T47D (cell line): ENCODE results near the gene ZCCHC7.

Experiments
- DNase-seq, 2 experiments: peaks; one replicate each; pipeline versions ENCODE4 v3.0.0 to v3.0.0-alpha.2; 2011 to 2012; ENCODE audit warnings: low read depth in 1 of 2, low spot score in 1 of 2
- JUND ChIP-seq: IDR thresholded peaks from 2 replicates; pipeline ENCODE4 v1.6.1; 2012; ENCODE audit warnings: low read depth
- in situ Hi-C: cut with HindIII; loops from 2 replicates; pipeline ENCODE4 v1.10.0; 2016; ENCODE audit warnings: low sequenced_read_pairs, low pct_unique_long_range_greater_than_20kb

Gene ZCCHC7

GRCh38 chr9:37340961-37341360 is 220.6 kb downstream of the ZCCHC7 start:
- in situ Hi-C loops, result no loop called here
- TF ChIP-seq JUND, result no peak
- DNase-seq, result no peak

DNA sequence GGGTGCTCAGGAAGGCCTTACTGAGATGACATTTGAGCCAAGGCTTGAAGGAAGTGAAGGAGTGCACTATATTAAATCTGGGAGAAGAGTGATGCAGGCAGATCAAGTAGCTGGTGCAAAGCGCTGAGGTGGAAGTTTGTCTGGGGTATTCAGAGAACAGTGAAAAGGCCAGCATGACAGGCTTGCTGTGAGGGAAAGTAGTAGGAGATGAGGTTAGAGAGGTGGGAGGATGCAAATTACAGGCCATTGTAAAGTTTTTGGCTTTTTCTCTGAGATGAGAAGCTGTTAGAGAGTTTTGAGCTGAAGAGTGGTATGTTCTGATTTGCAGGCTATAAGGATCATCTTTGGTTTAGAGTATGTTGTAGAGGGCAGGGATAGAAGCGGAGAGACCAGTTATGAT is 221.3 kb downstream of the ZCCHC7 start:
- TF ChIP-seq JUND, result no peak
- no peak for DNase-seq
- in situ Hi-C loops, result no loop called here

DNA sequence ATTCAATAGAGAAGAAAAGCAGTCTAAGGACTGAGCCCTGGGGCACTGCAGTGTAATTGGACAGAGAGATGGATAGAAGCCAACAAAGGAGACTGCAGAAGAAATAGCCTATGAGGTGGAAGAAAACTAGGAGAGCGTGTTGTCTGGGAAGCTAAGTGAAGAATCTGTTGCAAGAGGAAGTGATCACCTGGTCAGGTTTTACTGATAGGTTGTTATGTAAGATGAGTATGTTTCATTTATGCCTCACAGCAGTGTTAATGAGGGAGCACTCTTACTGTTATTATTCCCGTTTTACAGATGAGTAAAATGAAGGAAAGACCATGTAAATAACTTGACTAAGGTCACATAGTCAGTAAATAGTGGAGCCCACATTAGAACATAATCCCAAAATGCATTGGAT is 222.1 kb downstream of the ZCCHC7 start:
- peak in 1 of 2 experiments; percentile 10 for DNase-seq
- TF ChIP-seq JUND, result no peak
- in situ Hi-C loops, result no loop called here

- TF ChIP-seq JUND, result no peak
- in situ Hi-C loops, result no loop called here
- DNase-seq, result no peak
Measured at GRCh38 chr9:37342895-37343294, 222.5 kb downstream of the ZCCHC7 start.

DNA sequence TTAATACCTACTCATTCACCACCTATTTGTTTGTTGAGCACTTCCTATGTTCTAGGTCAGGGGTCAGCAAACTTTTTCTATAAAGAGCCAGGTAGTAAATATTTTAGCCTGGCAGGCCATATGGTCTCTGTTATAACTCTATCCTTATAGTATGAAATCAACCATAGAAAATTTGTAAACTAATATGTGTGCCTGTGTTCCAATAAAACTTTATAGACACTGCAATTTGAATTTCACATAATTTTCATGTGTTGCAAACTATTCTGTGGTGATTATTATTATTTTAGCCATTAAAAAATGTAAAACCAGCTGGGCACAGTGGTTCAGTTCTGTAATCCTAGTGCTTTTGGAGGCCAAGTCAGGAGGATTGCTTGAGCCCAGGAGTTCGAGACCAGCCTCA is 223.3 kb downstream of the ZCCHC7 start:
- no peak for TF ChIP-seq JUND
- in situ Hi-C loops, result no loop called here
- DNase-seq, result no peak

GRCh38 chr9:37345038-37345437 is 224.7 kb downstream of the ZCCHC7 start:
- no peak for DNase-seq
- no peak for TF ChIP-seq JUND
- in situ Hi-C loops, result no loop called here

DNA sequence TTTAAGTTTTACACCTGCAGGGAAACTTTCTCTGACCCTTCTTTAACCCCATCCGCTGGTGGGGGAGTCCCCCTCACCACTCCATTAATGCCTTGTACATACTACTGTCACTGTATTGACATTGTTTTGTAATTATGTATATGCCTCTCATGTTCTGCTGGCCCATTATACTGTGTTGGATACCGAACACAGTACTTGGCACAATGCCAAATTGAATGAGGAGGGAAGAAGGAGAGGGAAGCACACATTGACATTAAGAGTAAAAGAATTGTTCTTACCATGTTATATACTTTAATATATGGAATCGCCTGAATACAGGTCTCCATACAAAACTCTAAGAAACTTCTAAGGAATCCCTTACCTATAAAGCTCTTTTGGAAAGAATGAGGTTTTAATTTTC is 228.5 kb downstream of the ZCCHC7 start:
- TF ChIP-seq JUND, result no peak
- in situ Hi-C loops, result no loop called here
- no peak for DNase-seq

DNA sequence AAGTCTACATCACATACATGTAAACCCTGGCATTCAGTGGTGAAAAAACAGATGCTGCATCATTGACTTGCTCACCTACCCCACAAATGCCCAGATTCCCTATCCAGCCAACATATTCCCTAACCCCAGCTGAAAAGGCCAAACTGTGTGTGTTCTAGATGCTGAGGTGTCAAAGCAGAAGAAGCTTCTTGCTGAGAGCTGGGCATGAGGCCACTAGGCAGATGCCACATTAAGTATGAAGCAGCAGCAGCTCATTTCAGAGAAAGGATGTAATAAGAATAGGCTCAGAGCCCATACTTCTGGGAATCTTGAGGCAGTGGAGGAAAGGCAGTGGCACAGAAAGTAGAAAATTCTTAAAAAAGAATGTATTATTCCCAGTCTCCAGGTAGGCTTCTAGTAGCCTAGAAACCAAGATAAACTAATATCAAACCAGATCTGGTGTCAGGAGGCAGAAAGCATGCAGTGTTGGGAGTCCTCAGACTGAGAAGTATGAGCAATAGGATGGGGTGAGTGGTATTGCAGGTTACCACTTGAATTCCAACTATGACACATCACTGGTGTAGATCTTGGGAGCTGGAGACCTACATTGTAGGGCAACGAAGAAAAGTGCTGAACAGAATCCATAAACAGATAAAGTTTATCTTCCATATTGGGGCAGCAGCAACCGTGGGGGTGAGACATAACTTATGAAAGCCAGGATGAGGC is 230.3 kb downstream of the ZCCHC7 start:
- DNase-seq, result no peak
- in situ Hi-C loops, result no loop called here
- no peak for TF ChIP-seq JUND

DNA sequence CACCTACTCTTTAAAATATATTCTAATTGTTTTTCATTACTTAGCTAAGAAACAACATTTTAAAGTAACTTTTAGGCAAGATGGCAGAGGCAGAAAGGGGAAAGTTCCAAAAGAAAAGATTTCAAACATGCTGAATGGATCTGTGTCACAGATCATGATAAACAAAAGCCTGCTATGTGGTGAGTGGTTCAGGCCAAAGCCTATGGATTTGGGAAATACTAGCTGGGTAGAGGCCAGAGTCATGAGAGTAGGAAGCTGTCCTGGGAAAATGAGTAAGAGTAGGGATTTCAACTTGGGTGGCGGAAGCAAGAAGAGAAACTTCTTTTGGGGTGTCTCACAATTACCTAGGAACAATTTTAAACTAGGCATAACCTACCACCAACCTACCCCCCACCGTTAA is 233.4 kb downstream of the ZCCHC7 start:
- DNase-seq, result no peak
- TF ChIP-seq JUND, result no peak
- in situ Hi-C loops, result no loop called here

GRCh38 chr9:37362430-37362829 is 242.1 kb downstream of the ZCCHC7 start:
- in situ Hi-C loops, result no loop called here
- no peak for DNase-seq
- TF ChIP-seq JUND, result no peak

- DNase-seq, result no peak
- no peak for TF ChIP-seq JUND
- in situ Hi-C loops, result no loop called here
Measured at GRCh38 chr9:37363124-37363523, 242.8 kb downstream of the ZCCHC7 start.

GRCh38 chr9:37364136-37364535 is 243.8 kb downstream of the ZCCHC7 start:
- TF ChIP-seq JUND, result no peak
- no peak for DNase-seq
- in situ Hi-C loops, result no loop called here

DNA sequence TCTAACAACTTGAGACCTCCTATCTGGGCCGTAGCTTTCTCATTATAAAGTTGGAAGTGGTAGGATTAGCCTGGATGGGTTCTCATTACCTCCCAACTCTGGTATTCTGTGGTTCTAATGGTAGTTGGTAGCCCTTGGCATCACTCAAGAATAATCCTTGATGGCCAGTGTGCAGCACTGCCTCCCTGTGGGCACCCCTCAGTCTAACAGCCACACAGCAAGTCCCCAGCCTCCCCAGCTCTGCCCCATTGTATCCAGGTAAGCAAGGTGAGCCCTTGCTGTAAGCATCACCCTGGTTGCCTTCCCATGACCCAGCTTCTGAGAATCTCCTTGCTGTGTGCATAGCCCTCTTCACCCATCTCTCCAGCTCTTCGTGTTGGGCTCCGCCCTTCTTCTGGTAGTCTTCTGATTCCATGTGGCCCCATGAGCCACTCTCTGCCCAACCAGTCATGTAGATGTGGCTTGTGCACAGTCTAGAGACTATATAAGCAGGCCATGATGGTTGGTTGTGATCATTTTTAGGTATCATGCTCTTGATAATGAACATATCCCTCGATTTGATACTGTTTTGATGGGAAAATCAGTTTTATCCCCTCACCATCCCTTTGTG is 244.5 kb downstream of the ZCCHC7 start:
- in situ Hi-C loops, result no loop called here
- TF ChIP-seq JUND, result no peak
- DNase-seq, result no peak

DNA sequence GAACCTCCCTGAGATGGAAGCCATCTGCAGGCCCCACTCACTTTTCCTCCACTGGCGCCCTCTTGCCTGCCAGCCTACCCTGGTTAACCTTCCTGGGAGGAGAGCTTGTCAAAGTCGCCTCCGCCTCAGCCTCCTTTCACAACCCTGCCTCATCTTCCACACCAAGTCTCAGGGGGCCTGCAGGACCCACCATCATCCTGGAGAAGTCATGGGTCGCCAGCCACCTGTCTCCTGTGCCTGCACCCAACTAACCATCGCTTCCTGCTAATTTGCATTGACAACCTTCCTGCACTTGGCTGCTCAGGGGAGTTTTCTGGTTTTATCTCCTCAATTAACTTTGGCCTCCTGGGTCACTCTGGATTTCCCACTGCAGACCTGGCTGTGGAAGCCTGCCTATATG is 249.3 kb downstream of the ZCCHC7 start:
- DNase-seq, result no peak
- in situ Hi-C loops, result no loop called here

More for the DNA sequence above, 249.3 kb downstream of the ZCCHC7 start:
- no peak for TF ChIP-seq JUND
